Measurements from ENCODE around the gene RAP1GAP2.
A peak's percentile ranks its signal among the peaks of the same experiment; 100 is the strongest.

RAP1GAP2 gene

GRCh38 chr17:2786176-2786881, 9.9 kb upstream of the RAP1GAP2 start:
- Histone ChIP-seq H3K9me2 (replicated peaks; ENCODE audit: insufficient read depth, low read length) (no peaks in the 10 kb centered on the region), H3K9ac (ENCODE audit: low read length) (no peak overlapping the region), H3K4me1 (ENCODE audit: low read length) (no peaks in the 10 kb centered on the region), H3F3A (ENCODE audit: insufficient read depth, low read length) (no peaks in the 10 kb centered on the region), H4K20me1 (ENCODE audit: insufficient read depth, low read length) (no peaks in the 10 kb centered on the region), H2AFZ (ENCODE audit: low read length) (peak overlapping the region; percentile 8; the same call in 1 of the 2 replicates), H3K4me3 (ENCODE audit: low read length) (no peak overlapping the region), H3K36me3 (replicated peaks; ENCODE audit: insufficient read depth, low read length) (no peaks in the 10 kb centered on the region), H3K27ac (ENCODE audit: low read length) (no peak overlapping the region), H3K9me3 (replicated peaks; ENCODE audit: insufficient read depth, low read length) (no peaks in the 10 kb centered on the region), H3K79me2 (ENCODE audit: low read length) (no peaks in the 10 kb centered on the region), H3K27me3 (replicated peaks; ENCODE audit: insufficient read depth, low read length) (peaks cover 21% of the 10 kb centered on the region), H3K4me2 (ENCODE audit: low read depth, low read length) (peak overlapping the region; percentile 28; the same call in 1 of the 2 replicates)
- TF ChIP-seq EZH2 (optimal IDR thresholded peaks at IDR 0.05; ENCODE audit: low read depth, low read length) (no peak), EZH2phosphoT487 (IDR thresholded peaks at IDR 0.05; ENCODE audit: low read length) (no peak), CTCF (IDR thresholded peaks at IDR 0.05; ENCODE audit: low read length) (peak; percentile 95)
- peak; percentile 88 for DNase-seq

- Histone ChIP-seq H3K4me2 (ENCODE audit: low read depth, low read length) (no peak overlapping the region), H3K4me3 (ENCODE audit: low read length) (no peak overlapping the region), H3K9ac (ENCODE audit: low read length) (no peak overlapping the region), H3K36me3 (replicated peaks; ENCODE audit: insufficient read depth, low read length) (no peaks in the 10 kb centered on the region), H4K20me1 (ENCODE audit: insufficient read depth, low read length) (no peaks in the 10 kb centered on the region), H3K9me3 (replicated peaks; ENCODE audit: insufficient read depth, low read length) (no peaks in the 10 kb centered on the region), H3K79me2 (ENCODE audit: low read length) (no peaks in the 10 kb centered on the region), H3K4me1 (ENCODE audit: low read length) (peaks cover 7% of the 10 kb centered on the region), H3F3A (ENCODE audit: insufficient read depth, low read length) (no peaks in the 10 kb centered on the region), H3K27me3 (replicated peaks; ENCODE audit: insufficient read depth, low read length) (0 out of 2 replicates have a peak, but pooled peaks cover 4% of the 10 kb centered on the region), H3K9me2 (replicated peaks; ENCODE audit: insufficient read depth, low read length) (no peaks in the 10 kb centered on the region), H2AFZ (ENCODE audit: low read length) (no peak overlapping the region), H3K27ac (ENCODE audit: low read length) (no peak overlapping the region)
- DNase-seq = no peak
- no peak for TF ChIP-seq EZH2 (optimal IDR thresholded peaks at IDR 0.05; ENCODE audit: low read depth, low read length)
Measured at GRCh38 chr17:2789700-2790099, 6.5 kb upstream of the RAP1GAP2 start.

GRCh38 chr17:2792366-2793169, 3.7 kb upstream of the RAP1GAP2 start:
- Histone ChIP-seq H3K9me2 (replicated peaks; ENCODE audit: insufficient read depth, low read length) (no peaks in the 10 kb centered on the region), H3K4me1 (ENCODE audit: low read length) (peaks cover 16% of the 10 kb centered on the region), H3K27me3 (replicated peaks; ENCODE audit: insufficient read depth, low read length) (0 out of 2 replicates have a peak, but pooled peaks cover 13% of the 10 kb centered on the region), H3K4me3 (ENCODE audit: low read length) (no peak overlapping the region), H3K79me2 (ENCODE audit: low read length) (no peaks in the 10 kb centered on the region), H3K36me3 (replicated peaks; ENCODE audit: insufficient read depth, low read length) (no peaks in the 10 kb centered on the region), H3K27ac (ENCODE audit: low read length) (no peak overlapping the region), H3K9ac (ENCODE audit: low read length) (no peak overlapping the region), H3K4me2 (ENCODE audit: low read depth, low read length) (no peak overlapping the region), H3F3A (ENCODE audit: insufficient read depth, low read length) (no peaks in the 10 kb centered on the region), H3K9me3 (replicated peaks; ENCODE audit: insufficient read depth, low read length) (no peaks in the 10 kb centered on the region), H2AFZ (ENCODE audit: low read length) (no peak overlapping the region), H4K20me1 (ENCODE audit: insufficient read depth, low read length) (no peaks in the 10 kb centered on the region)
- TF ChIP-seq CTCF (IDR thresholded peaks at IDR 0.05; ENCODE audit: low read length) (no peak), EZH2 (optimal IDR thresholded peaks at IDR 0.05; ENCODE audit: low read depth, low read length) (no peak), EZH2phosphoT487 (IDR thresholded peaks at IDR 0.05; ENCODE audit: low read length) (no peak)
- no peak for DNase-seq

All from MM.1S (cell line).